CD14-positive monocyte (primary cell): ENCODE data around the gene FXR2. TPM values are rescaled to one million over a fixed set of nuclear protein-coding genes. Genes with fewer than 3 reads are reported as not detected.

Experiments used
- DNase-seq, 3 donors: peaks; one replicate each; pipeline ENCODE4 v3.0.0-alpha.2; 2011 to 2022
- H2AFZ ChIP-seq: 2 replicates; pipeline ENCODE4 v1.6.0; 2012; ENCODE audit warnings: mild to moderate bottlenecking, low read depth, low read length, inconsistent platforms; ENCODE audit not compliant: insufficient read depth, poor library complexity, severe bottlenecking
- H3K27ac ChIP-seq, 2 donors: 1 replicate in 1 of 2; 2 replicates in 1 of 2; pipeline ENCODE4 v1.5.1; 2012 to 2013; ENCODE audit warnings: low read length in 2 of 2, control low read depth in 1 of 2, inconsistent platforms in 1 of 2, low read depth in 1 of 2, mild to moderate bottlenecking in 1 of 2
- H3K27me3 ChIP-seq, 2 donors: one replicate each; pipeline versions ENCODE4 v1.6.0 to v1.6.1; 2011 to 2013; ENCODE audit warnings: low read length in 2 of 2; ENCODE audit not compliant: control insufficient read depth in 2 of 2, insufficient read depth in 2 of 2
- H3K36me3 ChIP-seq, 2 donors: replicated peaks in 1 of 2; 1 replicate in 1 of 2; 2 replicates in 1 of 2; pipeline versions ENCODE4 v1.5.1 to v1.6.1; 2012 to 2013; ENCODE audit warnings: low read length in 2 of 2, control low read depth in 1 of 2, inconsistent platforms in 1 of 2, mild to moderate bottlenecking in 1 of 2; ENCODE audit not compliant: insufficient read depth in 2 of 2, control insufficient read depth in 1 of 2
- H3K4me1 ChIP-seq, 2 donors: 1 replicate in 1 of 2; 2 replicates in 1 of 2; pipeline versions ENCODE4 v1.5.1 to v1.6.1; 2012 to 2013; ENCODE audit warnings: low read length in 2 of 2, control low read depth in 1 of 2, inconsistent platforms in 1 of 2, mild to moderate bottlenecking in 1 of 2, moderate library complexity in 1 of 2; ENCODE audit not compliant: insufficient read depth in 2 of 2, control insufficient read depth in 1 of 2
- H3K4me2 ChIP-seq: replicated peaks from 2 replicates; pipeline ENCODE3; 2012; ENCODE audit warnings: low read length, moderate library complexity, mild to moderate bottlenecking; ENCODE audit not compliant: poor library complexity, severe bottlenecking; ENCODE audit errors: extremely low read depth
- H3K4me3 ChIP-seq, 3 experiments: fragments of 200-600 bp in 1 of 3; sonication (generic) in 1 of 3; replicated peaks in 1 of 3; 1 replicate in 2 of 3; 2 replicates in 1 of 3; pipeline ENCODE4 v1.5.1; 2011 to 2013; ENCODE audit warnings: low read length in 3 of 3, mild to moderate bottlenecking in 3 of 3, control low read depth in 2 of 3, low read depth in 2 of 3, inconsistent platforms in 1 of 3, moderate library complexity in 1 of 3
- H3K79me2 ChIP-seq: 2 replicates; pipeline ENCODE4 v1.6.0; 2012; ENCODE audit warnings: mild to moderate bottlenecking, control low read depth, inconsistent platforms, low read length, moderate library complexity; ENCODE audit not compliant: insufficient read depth
- H3K9ac ChIP-seq: 2 replicates; pipeline ENCODE4 v1.6.0; 2017; ENCODE audit warnings: low read length, mild to moderate bottlenecking; ENCODE audit not compliant: insufficient read depth, poor library complexity, severe bottlenecking
- H3K9me3 ChIP-seq, 2 donors: replicated peaks in 1 of 2; 1 replicate in 1 of 2; 2 replicates in 1 of 2; pipeline versions ENCODE4 v1.5.1 to v1.6.1; 2012 to 2013; ENCODE audit warnings: low read length in 2 of 2, control low read depth in 1 of 2; ENCODE audit not compliant: control insufficient read depth in 1 of 2, insufficient read depth in 1 of 2
- H4K20me1 ChIP-seq: 2 replicates; pipeline ENCODE4 v1.6.0; 2012; ENCODE audit warnings: mild to moderate bottlenecking, low read length, control low read depth, moderate library complexity; ENCODE audit not compliant: insufficient read depth
- H3K27ac Mint-ChIP-seq, 7 donors: one replicate each; pipeline ENCODE4 v1.8.0; 2020; ENCODE audit warnings: mild to moderate bottlenecking in 7 of 7, mixed read lengths in 7 of 7, moderate library complexity in 6 of 7, inconsistent platforms in 2 of 7
- H3K27me3 Mint-ChIP-seq, 3 donors: one replicate each; pipeline ENCODE4 v1.8.0; 2021 to 2022; ENCODE audit warnings: low read depth in 3 of 3, mild to moderate bottlenecking in 3 of 3, mixed read lengths in 3 of 3, moderate library complexity in 3 of 3, inconsistent platforms in 1 of 3
- H3K36me3 Mint-ChIP-seq, 2 donors: one replicate each; pipeline ENCODE4 v1.8.0; 2020; ENCODE audit warnings: mixed read lengths in 2 of 2, inconsistent platforms in 1 of 2, mild to moderate bottlenecking in 1 of 2
- H3K4me1 Mint-ChIP-seq: one replicate; pipeline ENCODE4 v1.8.0; 2020; ENCODE audit warnings: mild to moderate bottlenecking, mixed read lengths
- H3K4me3 Mint-ChIP-seq, 2 donors: one replicate each; pipeline ENCODE4 v1.8.0; 2020; ENCODE audit warnings: mild to moderate bottlenecking in 2 of 2, mixed read lengths in 2 of 2, moderate library complexity in 1 of 2
- H3K9me3 Mint-ChIP-seq, 7 donors: one replicate each; pipeline ENCODE4 v1.8.0; 2020 to 2022; ENCODE audit warnings: mixed read lengths in 7 of 7, mild to moderate bottlenecking in 6 of 7, moderate library complexity in 6 of 7, inconsistent platforms in 2 of 7
- WGBS: methylation state at CpG from one replicate; pipeline ENCODE4 v1.1.5; 2013; ENCODE audit warnings: missing lambda C conversion rate; ENCODE audit not compliant: insufficient coverage; 5-methylcytosine and 5-hydroxymethylcytosine counted together
- intact Hi-C, 2 donors: fragments of 100-400 bp; cut with micrococcal nuclease; formaldehyde crosslinking; loops; one replicate each; pipeline versions ENCODE4 v1.15.0 to v1.15.1; 2023
- polyA plus RNA-seq, 3 donors: library from polyadenylated mRNA; depleted of rRNA in 1 of 3; unstranded in 2 of 3; stranded (reverse) in 1 of 3; fragments of 300-500 nt in 2 of 3; fragments of >200 nt in 1 of 3; fragmentation: Illumina TruSeq in 2 of 3; gene quantifications; 1 replicate in 2 of 3; 2 replicates in 1 of 3; pipeline ENCODE4 v1.2.3, GENCODE V29; 2012 to 2021
- TF ChIP-seq, protein P1 (sequence below): fragments of 200-600 bp; IDR thresholded peaks from one replicate; pipeline ENCODE4 v1.8.0; 2022; ENCODE audit warnings: antibody characterized with exemption, mild to moderate bottlenecking

Gene FXR2
- polyA plus RNA-seq, 3 donors = 6.2 to 23.0 (median 9.2) TPM

DNA sequence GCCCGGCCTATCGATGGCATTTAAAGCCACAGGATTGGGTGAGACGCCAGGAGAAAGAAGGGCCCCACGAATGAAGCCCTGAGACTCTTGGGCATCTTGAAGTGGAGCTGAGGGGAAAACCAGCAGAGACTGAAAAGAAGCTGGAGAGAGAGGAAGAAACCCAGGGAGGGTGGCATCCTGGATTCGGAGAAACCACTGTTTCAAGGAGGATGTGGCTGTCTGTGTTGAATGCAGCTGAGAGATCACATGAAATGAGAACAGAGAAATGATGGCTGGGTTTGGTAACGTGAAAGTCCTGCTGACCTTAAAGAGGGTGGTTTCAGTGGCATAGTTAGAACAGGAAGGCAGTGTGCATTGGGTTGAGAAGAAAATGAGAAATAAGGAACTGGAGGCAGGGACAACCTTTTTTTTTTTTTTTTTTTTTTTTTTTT lies 62.1 kb downstream of the FXR2 start:
- H3K4me3 ChIP-seq = peak overlapping the region in 1 of 3 experiments; percentile 62
- H3K79me2 ChIP-seq = peaks cover 47% of the 10 kb centered on the region
- Mint-ChIP-seq H3K4me3 (peak overlapping the region; percentile 42 to 83), H3K9me3 (no peaks in the 10 kb centered on the region), H3K36me3 (peaks cover 35 to 40% of the 10 kb centered on the region in 2 donors), H3K4me1 (peaks cover 81% of the 10 kb centered on the region), H3K27ac (peak overlapping the region; percentile 83 to 96 (median 94)), H3K27me3 (peaks cover 3 to 7% (median 6%) of the 10 kb centered on the region in 3 donors)
- no peaks in the 10 kb centered on the region for H4K20me1 ChIP-seq
- peaks cover 83 to 88% of the 10 kb centered on the region in 2 donors for H3K4me1 ChIP-seq
- intact Hi-C loops = no loop called here
- no peaks in the 10 kb centered on the region for H3K9me3 ChIP-seq
- 1% methylated on average over 6 of the region's 6 CpGs for WGBS
- H3K27ac ChIP-seq = peak overlapping the region; percentile 74 to 90
- H3K27me3 ChIP-seq = no peaks in the 10 kb centered on the region
- peak overlapping the region; percentile 60 for H3K4me2 ChIP-seq
- TF ChIP-seq, protein P1, sequence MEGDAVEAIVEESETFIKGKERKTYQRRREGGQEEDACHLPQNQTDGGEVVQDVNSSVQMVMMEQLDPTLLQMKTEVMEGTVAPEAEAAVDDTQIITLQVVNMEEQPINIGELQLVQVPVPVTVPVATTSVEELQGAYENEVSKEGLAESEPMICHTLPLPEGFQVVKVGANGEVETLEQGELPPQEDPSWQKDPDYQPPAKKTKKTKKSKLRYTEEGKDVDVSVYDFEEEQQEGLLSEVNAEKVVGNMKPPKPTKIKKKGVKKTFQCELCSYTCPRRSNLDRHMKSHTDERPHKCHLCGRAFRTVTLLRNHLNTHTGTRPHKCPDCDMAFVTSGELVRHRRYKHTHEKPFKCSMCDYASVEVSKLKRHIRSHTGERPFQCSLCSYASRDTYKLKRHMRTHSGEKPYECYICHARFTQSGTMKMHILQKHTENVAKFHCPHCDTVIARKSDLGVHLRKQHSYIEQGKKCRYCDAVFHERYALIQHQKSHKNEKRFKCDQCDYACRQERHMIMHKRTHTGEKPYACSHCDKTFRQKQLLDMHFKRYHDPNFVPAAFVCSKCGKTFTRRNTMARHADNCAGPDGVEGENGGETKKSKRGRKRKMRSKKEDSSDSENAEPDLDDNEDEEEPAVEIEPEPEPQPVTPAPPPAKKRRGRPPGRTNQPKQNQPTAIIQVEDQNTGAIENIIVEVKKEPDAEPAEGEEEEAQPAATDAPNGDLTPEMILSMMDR = no peak
- H2AFZ ChIP-seq = peak overlapping the region; percentile 23
- peak; percentile 79 to 82 (median 81) for DNase-seq
- peak overlapping the region; percentile 54 for H3K9ac ChIP-seq
- H3K36me3 ChIP-seq = no peaks in the 10 kb centered on the region

DNA sequence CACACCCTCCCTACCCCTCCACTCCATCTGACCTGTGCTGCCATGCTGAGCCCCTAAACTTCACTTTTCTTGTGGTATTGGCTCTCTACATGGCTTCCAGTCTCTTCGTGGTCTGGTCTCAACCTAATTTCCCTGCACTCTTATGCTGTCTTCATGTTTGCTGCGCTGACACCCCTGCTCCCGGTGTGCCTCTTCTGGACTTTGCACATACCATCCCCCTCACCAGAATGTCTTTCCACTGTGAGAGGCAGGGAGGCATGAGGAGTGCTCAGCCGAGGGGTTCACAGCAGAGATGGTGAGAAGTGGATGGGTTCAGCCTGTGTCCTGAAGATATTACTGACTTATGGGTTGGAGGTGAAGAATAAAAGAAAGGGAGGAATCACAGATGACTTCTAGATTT lies 63.3 kb downstream of the FXR2 start:
- peak overlapping the region; percentile 74 to 90 for H3K27ac ChIP-seq
- intact Hi-C loops = no loop called here
- Mint-ChIP-seq H3K4me1 (peaks cover 71% of the 10 kb centered on the region), H3K36me3 (peaks cover 32 to 37% of the 10 kb centered on the region in 2 donors), H3K27ac (peak overlapping the region; percentile 8 to 96 (median 86)), H3K27me3 (peaks cover 5 to 9% (median 9%) of the 10 kb centered on the region in 3 donors), H3K9me3 (no peaks in the 10 kb centered on the region), H3K4me3 (no peak overlapping the region)
- no peaks in the 10 kb centered on the region for H3K36me3 ChIP-seq
- no peaks in the 10 kb centered on the region for H4K20me1 ChIP-seq
- WGBS = 100% methylated on average over 1 of the region's 4 CpGs
- TF ChIP-seq, protein P1 = no peak
- H3K9me3 ChIP-seq = no peaks in the 10 kb centered on the region
- H3K79me2 ChIP-seq = peaks cover 44% of the 10 kb centered on the region
- H3K27me3 ChIP-seq = no peaks in the 10 kb centered on the region
- H3K9ac ChIP-seq = no peak overlapping the region
- no peak for DNase-seq
- no peak overlapping the region for H3K4me2 ChIP-seq
- no peak overlapping the region for H2AFZ ChIP-seq
- peak overlapping the region in 1 of 3 experiments; percentile 19 for H3K4me3 ChIP-seq
- peaks cover 71 to 75% of the 10 kb centered on the region in 2 donors for H3K4me1 ChIP-seq
